ENCODE measurements around the gene SPNS1. TPM values are rescaled to one million over a fixed set of nuclear protein-coding genes. Genes with fewer than 3 reads are reported as not detected.
A peak's percentile ranks its signal among the peaks of the same experiment; 100 is the strongest.

The SPNS1 gene
- total RNA-seq, 1 experiment from 2014 or later, result 38.6 TPM

DNA sequence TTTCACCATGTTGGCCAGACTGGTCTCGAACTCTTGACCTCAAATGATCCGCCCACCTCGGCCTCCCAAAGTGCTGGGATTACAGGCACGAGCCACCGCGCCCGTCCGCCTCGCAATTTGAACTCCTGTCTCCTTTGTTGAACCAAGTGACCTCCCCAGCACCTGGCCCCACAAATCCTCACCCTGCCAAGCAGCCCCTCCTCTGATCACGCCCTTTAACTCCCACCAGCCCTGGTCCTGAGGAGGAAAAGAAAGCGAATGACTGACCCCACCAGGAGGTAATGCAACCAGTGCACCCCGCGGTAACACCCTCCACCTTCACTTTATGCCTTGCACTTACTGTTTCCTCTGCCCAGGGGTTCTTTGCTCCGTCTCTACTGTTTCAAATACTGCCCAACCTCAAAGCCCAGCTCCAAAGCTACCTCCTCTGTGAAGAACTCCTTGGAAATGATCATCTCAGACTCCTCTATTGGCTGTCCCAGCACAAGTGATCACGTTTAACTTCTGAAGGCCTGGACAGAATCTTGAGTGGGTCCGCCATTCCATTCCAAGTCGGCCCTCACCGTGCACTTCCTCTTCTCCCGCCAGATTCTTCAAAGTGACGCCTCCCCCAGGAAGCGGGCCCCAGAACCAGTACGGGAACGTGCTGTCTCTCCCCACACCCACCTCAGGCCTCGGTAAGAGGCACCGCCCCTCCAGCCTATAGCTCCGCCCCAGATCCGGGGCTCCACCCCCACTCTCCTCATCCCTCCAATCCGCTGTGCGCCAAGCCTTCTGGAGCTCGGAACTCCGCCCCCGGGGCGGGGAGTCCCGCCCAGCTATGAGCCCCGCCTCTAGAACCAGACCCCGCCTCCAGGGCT lies 38.4 kb upstream of the SPNS1 start:
- TF ChIP-seq, protein P1, sequence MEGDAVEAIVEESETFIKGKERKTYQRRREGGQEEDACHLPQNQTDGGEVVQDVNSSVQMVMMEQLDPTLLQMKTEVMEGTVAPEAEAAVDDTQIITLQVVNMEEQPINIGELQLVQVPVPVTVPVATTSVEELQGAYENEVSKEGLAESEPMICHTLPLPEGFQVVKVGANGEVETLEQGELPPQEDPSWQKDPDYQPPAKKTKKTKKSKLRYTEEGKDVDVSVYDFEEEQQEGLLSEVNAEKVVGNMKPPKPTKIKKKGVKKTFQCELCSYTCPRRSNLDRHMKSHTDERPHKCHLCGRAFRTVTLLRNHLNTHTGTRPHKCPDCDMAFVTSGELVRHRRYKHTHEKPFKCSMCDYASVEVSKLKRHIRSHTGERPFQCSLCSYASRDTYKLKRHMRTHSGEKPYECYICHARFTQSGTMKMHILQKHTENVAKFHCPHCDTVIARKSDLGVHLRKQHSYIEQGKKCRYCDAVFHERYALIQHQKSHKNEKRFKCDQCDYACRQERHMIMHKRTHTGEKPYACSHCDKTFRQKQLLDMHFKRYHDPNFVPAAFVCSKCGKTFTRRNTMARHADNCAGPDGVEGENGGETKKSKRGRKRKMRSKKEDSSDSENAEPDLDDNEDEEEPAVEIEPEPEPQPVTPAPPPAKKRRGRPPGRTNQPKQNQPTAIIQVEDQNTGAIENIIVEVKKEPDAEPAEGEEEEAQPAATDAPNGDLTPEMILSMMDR (conservative IDR thresholded peaks at IDR 0.05), result no peak
- WGBS (ENCODE audit: extremely low coverage, insufficient read length, low lambda C conversion rate), result no CpG with 5 or more reads among the region's 36 CpGs
- peak overlapping the region; percentile 45 to 66 for H3K4me3 Mint-ChIP-seq

More for the DNA sequence above, 38.4 kb upstream of the SPNS1 start:
- Histone ChIP-seq H2BK15ac (ENCODE audit: low read depth, low read length) (no peak overlapping the region), H3K56ac (ENCODE audit: insufficient read length, low read depth, low read length) (no peak overlapping the region), H3K9me3 (ENCODE audit: control insufficient read depth, low read depth, low read length) (no peaks in the 10 kb centered on the region), H3K14ac (ENCODE audit: insufficient read depth, low read length) (no peak overlapping the region), H2AK5ac (ENCODE audit: insufficient read length, low read length) (no peak overlapping the region), H3T11ph (ENCODE audit: low read length) (no peak overlapping the region), H4K8ac (replicated peaks; ENCODE audit: insufficient read length, low read depth, low read length) (no peak overlapping the region), H2BK120ac (ENCODE audit: low read depth, low read length, poor library complexity, severe bottlenecking) (no peak overlapping the region), H3K9ac (ENCODE audit: extremely low read depth, insufficient read length, low read length) (peak overlapping the region; percentile 25), H4K20me1 (ENCODE audit: control insufficient read depth, insufficient read depth, insufficient read length) (no peaks in the 10 kb centered on the region), H3K79me2 (ENCODE audit: insufficient read depth, low read length) (no peaks in the 10 kb centered on the region), H3K23me2 (ENCODE audit: insufficient read length, low read depth, low read length, poor library complexity, severe bottlenecking) (peaks cover 5% of the 10 kb centered on the region), H3K27ac (ENCODE audit: insufficient read length, low read depth, low read length) (no peak overlapping the region), H3K4ac (ENCODE audit: low read depth, low read length) (no peak overlapping the region), H4K5ac (ENCODE audit: insufficient read length, low read depth, low read length) (no peak overlapping the region), H2BK5ac (ENCODE audit: insufficient read length, low read length) (no peak overlapping the region), H3K18ac (ENCODE audit: insufficient read length, low read depth, low read length) (no peak overlapping the region), H3K23ac (ENCODE audit: insufficient read length, low read depth, low read length) (no peak overlapping the region), H3K4me1 (ENCODE audit: insufficient read depth, low read length) (no peaks in the 10 kb centered on the region), H2BK20ac (ENCODE audit: low read depth, low read length, poor library complexity, severe bottlenecking) (no peak overlapping the region), H2BK12ac (ENCODE audit: insufficient read length, low read depth, low read length) (no peak overlapping the region), H2AFZ (ENCODE audit: low read length) (no peak overlapping the region), H3K27me3 (ENCODE audit: insufficient read depth, low read length) (no peaks in the 10 kb centered on the region), H3K4me2 (ENCODE audit: insufficient read depth, insufficient read length, low read length) (peak overlapping the region; percentile 58), H4K91ac (ENCODE audit: insufficient read length, low read depth, low read length) (no peak overlapping the region), H3K79me1 (ENCODE audit: insufficient read depth, low read depth, low read length, poor library complexity, severe bottlenecking) (no peaks in the 10 kb centered on the region)
- peak; percentile 95 for DNase-seq
- Mint-ChIP-seq H3K27me3 (ENCODE audit: low read depth) (peaks cover 15% of the 10 kb centered on the region), H3K9me3 (no peaks in the 10 kb centered on the region), H3K4me1 (peaks cover 5 to 6% of the 10 kb centered on the region in 2 experiments), H3K27ac (peak overlapping the region in 1 of 3 experiments; percentile 40; a peak in 2 of 7 replicates), H3K36me3 (ENCODE audit: insufficient read depth in 1 of 3, low read depth in 3 of 3) (no peaks in the 10 kb centered on the region; a peak in 1 of 7 replicates)
